Stomach (tissue), 4 donors: Measurements from ENCODE around the gene TLR9.

Experiments
- EP300 ChIP-seq: sonication (generic); formaldehyde crosslinking; IDR thresholded peaks from one replicate; pipeline ENCODE4 v1.6.1; 2017; ENCODE audit warnings: antibody characterized with exemption
- POLR2A ChIP-seq, 4 donors: fragments of 450-650 bp; IDR thresholded peaks; one replicate each; pipeline ENCODE4 v1.6.1; 2016; ENCODE audit warnings: antibody characterized with exemption in 4 of 4, control low read depth in 2 of 4, mild to moderate bottlenecking in 1 of 4, moderate library complexity in 1 of 4
- POLR2AphosphoS5 ChIP-seq, 3 donors: sonication (generic); formaldehyde crosslinking; IDR thresholded peaks; one replicate each; pipeline ENCODE4 v1.6.1; 2016; ENCODE audit warnings: antibody characterized with exemption in 3 of 3
- TF ChIP-seq, protein P1 (sequence below), 7 experiments: fragments of 450-650 bp in 4 of 7; fragments of 200-600 bp in 3 of 7; sonication (generic) in 3 of 7; IDR thresholded peaks; one replicate each; pipeline ENCODE4 v1.5.1; 2016 to 2019; ENCODE audit warnings: antibody characterized with exemption in 7 of 7, control low read depth in 2 of 7, mild to moderate bottlenecking in 1 of 7

DNA sequence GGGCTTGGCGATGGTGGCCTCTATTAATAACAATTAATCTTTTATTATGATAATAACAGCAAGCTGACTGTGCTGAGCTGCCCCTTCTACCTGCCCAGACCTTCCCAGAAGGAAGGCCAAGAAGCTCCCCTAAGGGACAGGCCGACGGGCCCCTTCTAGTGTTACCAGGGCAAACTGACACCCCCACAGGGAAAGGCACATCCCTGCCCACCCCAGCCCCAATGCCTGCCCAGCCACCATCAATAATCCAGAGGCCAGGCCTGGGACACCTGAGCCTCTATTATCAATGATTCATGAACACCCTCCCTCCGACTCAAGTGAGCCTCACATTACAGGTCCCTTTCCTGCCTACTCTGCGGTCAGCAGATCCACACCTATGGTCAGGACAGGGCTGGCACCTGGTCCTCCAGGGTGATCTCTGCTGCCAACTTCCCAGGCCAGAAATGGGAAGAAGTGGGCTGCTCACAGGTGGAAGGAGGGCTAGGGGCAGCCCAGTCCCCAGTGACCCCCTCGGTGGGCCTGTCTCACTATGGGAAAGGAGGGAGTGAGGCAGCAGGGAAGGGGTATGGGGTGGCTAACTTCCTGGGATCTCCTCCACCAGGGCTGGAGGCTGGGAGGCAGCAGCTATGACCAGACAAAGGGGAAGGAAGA is 11.7 kb upstream of the TLR9 start:
- TF ChIP-seq, protein P1, sequence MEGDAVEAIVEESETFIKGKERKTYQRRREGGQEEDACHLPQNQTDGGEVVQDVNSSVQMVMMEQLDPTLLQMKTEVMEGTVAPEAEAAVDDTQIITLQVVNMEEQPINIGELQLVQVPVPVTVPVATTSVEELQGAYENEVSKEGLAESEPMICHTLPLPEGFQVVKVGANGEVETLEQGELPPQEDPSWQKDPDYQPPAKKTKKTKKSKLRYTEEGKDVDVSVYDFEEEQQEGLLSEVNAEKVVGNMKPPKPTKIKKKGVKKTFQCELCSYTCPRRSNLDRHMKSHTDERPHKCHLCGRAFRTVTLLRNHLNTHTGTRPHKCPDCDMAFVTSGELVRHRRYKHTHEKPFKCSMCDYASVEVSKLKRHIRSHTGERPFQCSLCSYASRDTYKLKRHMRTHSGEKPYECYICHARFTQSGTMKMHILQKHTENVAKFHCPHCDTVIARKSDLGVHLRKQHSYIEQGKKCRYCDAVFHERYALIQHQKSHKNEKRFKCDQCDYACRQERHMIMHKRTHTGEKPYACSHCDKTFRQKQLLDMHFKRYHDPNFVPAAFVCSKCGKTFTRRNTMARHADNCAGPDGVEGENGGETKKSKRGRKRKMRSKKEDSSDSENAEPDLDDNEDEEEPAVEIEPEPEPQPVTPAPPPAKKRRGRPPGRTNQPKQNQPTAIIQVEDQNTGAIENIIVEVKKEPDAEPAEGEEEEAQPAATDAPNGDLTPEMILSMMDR (IDR thresholded peaks at IDR 0.05) = no peak
- TF ChIP-seq POLR2A (IDR thresholded peaks at IDR 0.05) (no peak), POLR2AphosphoS5 (IDR thresholded peaks at IDR 0.05) (no peak), EP300 (no peak)
